Colonic mucosa (tissue), 4 donors: ENCODE measurements around the gene GLT6D1. TPM values are rescaled to one million over a fixed set of nuclear protein-coding genes. Genes with fewer than 3 reads are reported as not detected.

Experiments
- DNase-seq: peaks from one replicate; pipeline ENCODE4 v3.0.0-alpha.2; 2020
- H3K27ac ChIP-seq: fragments of 200-600 bp; one replicate; pipeline ENCODE4 v1.8.0; 2021
- H3K27me3 ChIP-seq: fragments of 200-600 bp; one replicate; pipeline ENCODE4 v1.8.0; 2021
- H3K36me3 ChIP-seq: fragments of 200-600 bp; one replicate; pipeline ENCODE4 v1.8.0; 2021
- H3K4me1 ChIP-seq: fragments of 200-600 bp; one replicate; pipeline ENCODE4 v1.8.0; 2021; ENCODE audit warnings: mild to moderate bottlenecking
- H3K4me3 ChIP-seq: fragments of 200-600 bp; one replicate; pipeline ENCODE4 v1.8.0; 2021
- H3K9ac ChIP-seq, 2 donors: one replicate each; pipeline ENCODE4 v1.7.0; 2013; ENCODE audit warnings: control low read depth in 2 of 2, low read depth in 2 of 2, low read length in 2 of 2
- H3K9me3 ChIP-seq: fragments of 200-600 bp; one replicate; pipeline ENCODE4 v1.8.0; 2021
- intact Hi-C: fragments of 100-400 bp; cut with DNase I; formaldehyde crosslinking; loops from one replicate; pipeline ENCODE4 v1.14.1; 2022
- total RNA-seq, 2 donors: library from RNA; stranded (reverse); fragmentation: NEBNext Ultra II Directional in 1 of 2; extraction: Animal tissue kit (Norgen Biotek cat#: 25700) in 1 of 2; gene quantifications; one replicate each; pipeline ENCODE4 v1.2.1, GENCODE V29; 2021
- TF ChIP-seq, protein P1 (sequence below): fragments of 200-600 bp; IDR thresholded peaks from one replicate; pipeline ENCODE4 v1.8.0; 2022; ENCODE audit warnings: antibody characterized with exemption, mild to moderate bottlenecking
- donor health status: healthy.
- donor health status: DM: no; HTN: no; CAD: no.
- donor health status: DM: no; HTN: no; CAD: no.

Gene GLT6D1
- total RNA-seq, 2 donors from 2014 or later, result not detected

DNA sequence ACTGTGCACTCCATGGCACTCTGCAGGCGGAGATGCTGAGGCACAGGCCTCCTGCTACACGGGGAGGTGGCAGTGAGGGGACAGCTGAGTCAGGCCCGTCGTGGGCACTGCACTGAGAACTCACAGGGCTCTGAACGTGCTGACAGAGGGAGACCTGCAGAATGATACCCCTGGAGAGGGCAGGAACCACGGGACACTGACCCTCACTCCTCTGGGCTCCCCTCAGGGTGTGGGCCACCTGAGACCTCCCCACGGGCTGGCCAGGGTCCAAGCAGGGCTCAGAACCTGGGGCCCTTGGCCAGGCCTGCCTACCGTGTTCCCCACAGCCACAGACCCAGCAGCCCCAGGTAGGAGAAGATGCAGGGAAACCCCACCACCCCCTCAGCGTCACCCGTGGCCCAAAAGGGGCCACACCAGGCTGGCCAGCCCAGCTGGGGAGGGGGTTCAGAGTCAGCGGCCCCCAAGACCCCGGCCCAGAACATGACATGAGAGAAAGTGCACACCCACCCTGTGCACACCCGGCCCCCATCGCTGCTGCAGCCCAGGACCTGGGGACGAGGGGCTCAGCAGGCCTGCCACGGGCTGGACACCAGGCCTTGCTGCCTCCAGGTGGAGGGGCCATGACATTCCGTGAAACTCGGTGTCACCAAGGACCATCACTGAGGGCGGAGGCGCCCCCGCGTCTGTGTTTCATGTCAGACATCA is 30.9 kb downstream of the GLT6D1 start:
- Histone ChIP-seq H3K27ac (no peak overlapping the region), H3K36me3 (no peaks in the 10 kb centered on the region), H3K27me3 (no peaks in the 10 kb centered on the region), H3K4me1 (no peaks in the 10 kb centered on the region), H3K9ac (no peak overlapping the region), H3K4me3 (no peak overlapping the region), H3K9me3 (no peaks in the 10 kb centered on the region)
- DNase-seq, result peak; percentile 3
- TF ChIP-seq, protein P1, sequence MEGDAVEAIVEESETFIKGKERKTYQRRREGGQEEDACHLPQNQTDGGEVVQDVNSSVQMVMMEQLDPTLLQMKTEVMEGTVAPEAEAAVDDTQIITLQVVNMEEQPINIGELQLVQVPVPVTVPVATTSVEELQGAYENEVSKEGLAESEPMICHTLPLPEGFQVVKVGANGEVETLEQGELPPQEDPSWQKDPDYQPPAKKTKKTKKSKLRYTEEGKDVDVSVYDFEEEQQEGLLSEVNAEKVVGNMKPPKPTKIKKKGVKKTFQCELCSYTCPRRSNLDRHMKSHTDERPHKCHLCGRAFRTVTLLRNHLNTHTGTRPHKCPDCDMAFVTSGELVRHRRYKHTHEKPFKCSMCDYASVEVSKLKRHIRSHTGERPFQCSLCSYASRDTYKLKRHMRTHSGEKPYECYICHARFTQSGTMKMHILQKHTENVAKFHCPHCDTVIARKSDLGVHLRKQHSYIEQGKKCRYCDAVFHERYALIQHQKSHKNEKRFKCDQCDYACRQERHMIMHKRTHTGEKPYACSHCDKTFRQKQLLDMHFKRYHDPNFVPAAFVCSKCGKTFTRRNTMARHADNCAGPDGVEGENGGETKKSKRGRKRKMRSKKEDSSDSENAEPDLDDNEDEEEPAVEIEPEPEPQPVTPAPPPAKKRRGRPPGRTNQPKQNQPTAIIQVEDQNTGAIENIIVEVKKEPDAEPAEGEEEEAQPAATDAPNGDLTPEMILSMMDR, result no peak
- intact Hi-C loops, result no loop called here

DNA sequence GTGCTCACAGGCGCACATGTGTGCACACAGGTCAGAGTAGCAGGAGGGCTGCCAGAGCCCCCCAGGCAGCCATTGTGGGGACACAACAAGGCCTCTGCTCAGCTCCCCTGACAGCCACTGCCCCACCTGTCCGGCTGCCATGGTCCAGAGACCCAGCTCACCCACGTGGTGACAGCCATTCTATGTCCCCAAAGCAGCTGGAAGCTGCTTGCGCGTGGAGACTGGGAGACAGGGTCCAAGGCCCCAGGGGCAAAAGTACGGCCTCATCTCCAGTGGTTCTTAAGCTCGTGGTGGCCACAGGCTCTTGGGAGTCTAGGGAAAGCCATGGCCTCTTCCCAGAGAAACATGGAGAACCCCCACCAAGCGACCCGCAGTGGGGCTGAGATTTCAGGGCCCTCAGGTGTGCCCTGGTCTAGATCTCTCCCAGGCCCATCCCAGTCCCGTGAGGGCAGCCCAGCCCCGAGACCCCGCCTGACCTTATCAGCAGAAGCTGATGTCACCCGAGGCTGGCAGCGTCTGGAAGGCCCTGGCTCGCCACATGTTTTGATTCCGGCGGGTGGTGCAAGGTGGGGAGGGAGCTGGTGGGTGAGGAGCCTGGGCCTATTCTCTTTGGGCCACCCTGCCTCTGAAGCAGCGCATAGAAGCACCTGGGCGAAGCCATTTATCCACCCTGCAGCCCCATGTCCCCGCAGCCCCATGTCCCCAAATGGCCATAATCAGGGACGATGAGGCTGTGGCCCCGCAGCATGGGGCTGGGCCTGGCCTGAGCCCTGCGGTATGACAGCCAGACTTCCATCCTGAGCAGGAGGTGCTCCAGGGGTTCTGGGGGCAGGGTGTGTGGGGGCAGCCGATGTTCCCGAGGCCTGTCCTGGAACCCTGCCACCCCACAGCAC is 31.7 kb downstream of the GLT6D1 start:
- peak; percentile 7 for DNase-seq
- Histone ChIP-seq H3K4me3 (no peak overlapping the region), H3K36me3 (no peaks in the 10 kb centered on the region), H3K9me3 (no peaks in the 10 kb centered on the region), H3K9ac (no peak overlapping the region), H3K27me3 (no peaks in the 10 kb centered on the region), H3K27ac (no peak overlapping the region), H3K4me1 (no peaks in the 10 kb centered on the region)
- TF ChIP-seq, protein P1, result no peak
- intact Hi-C loops, result no loop called here

DNA sequence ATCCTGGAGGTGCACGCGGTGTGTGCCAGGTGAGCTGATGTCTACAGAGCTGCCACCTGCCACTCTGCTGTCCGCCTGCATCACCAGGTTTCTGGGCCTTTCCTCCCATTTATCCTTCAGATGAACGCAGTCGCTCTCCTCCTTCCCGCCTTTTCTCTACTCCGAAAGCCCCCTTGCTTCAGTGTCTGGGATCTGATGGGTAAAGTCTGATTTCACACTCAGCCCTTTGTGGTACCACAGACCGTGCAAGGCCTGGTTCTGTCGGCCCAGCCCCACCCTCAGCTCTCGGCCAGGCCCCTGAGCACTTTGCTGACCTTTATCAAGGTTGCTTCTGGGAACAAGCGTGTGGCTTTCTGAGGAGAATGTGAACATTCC is 32.5 kb downstream of the GLT6D1 start:
- intact Hi-C loops, result no loop called here

GRCh38 chr9:135605238-135605781 is 34.0 kb downstream of the GLT6D1 start:
- peak; percentile 12 for DNase-seq
- H3K4me3 ChIP-seq, result no peak overlapping the region
- TF ChIP-seq, protein P1, result no peak
- no peaks in the 10 kb centered on the region for H3K36me3 ChIP-seq
- H3K4me1 ChIP-seq, result no peaks in the 10 kb centered on the region
- intact Hi-C loops, result no loop called here
- H3K27ac ChIP-seq, result no peak overlapping the region
- no peaks in the 10 kb centered on the region for H3K27me3 ChIP-seq
- H3K9ac ChIP-seq, result no peak overlapping the region
- H3K9me3 ChIP-seq, result no peaks in the 10 kb centered on the region

More for the DNA sequence above, 32.5 kb downstream of the GLT6D1 start:
- Histone ChIP-seq H3K27me3 (no peaks in the 10 kb centered on the region), H3K4me1 (no peaks in the 10 kb centered on the region), H3K9me3 (no peaks in the 10 kb centered on the region), H3K27ac (no peak overlapping the region), H3K36me3 (no peaks in the 10 kb centered on the region), H3K9ac (no peak overlapping the region), H3K4me3 (no peak overlapping the region)
- TF ChIP-seq, protein P1, result no peak
- DNase-seq, result peak; percentile 4

DNA sequence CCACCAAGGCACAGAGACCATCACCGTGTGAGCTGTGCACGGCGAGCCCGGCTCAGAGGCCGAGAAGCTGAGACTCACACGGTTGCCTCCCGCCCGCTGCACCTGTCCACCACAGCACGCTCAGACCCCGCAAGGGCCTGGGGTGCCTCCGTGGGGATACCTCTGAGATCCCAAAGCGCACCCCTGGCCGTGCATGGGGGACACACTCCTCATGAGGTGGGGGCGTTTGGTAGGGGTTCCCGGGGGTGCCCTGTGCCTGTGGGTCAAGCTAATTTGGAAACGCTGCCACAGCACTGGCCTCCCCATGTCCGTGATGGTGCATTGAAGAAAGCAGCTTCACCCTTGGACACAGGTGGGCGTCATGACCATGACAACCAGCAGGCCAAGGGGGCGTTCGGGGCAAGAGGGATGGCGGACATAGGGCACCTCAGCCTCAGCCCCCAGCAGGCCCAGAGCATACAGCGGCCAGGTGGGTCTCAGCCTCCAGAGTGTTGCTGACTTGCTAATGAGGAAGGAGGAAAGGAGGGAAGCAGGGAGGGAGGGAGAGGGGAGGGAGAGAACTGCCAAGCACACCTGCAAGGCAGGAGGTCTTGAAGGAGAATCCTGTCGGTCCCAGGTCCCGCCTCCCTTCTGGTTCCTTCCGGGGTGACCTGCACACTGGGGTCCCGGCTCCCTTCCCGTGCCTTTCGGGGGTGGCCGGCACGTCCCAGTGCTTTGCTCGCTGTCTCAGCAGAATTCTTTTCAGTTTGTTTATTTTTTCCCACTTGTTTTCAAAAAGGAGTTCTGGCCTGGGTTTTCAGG is 34.7 kb downstream of the GLT6D1 start:
- H3K9me3 ChIP-seq, result no peaks in the 10 kb centered on the region
- no peak overlapping the region for H3K27ac ChIP-seq
- no peaks in the 10 kb centered on the region for H3K36me3 ChIP-seq
- no peak overlapping the region for H3K4me3 ChIP-seq
- intact Hi-C loops, result no loop called here
- H3K9ac ChIP-seq, result no peak overlapping the region
- TF ChIP-seq, protein P1, result no peak
- DNase-seq, result peak; percentile 13
- no peaks in the 10 kb centered on the region for H3K27me3 ChIP-seq
- H3K4me1 ChIP-seq, result no peaks in the 10 kb centered on the region
